ENCODE data around the gene PPP1R14B. TPM values are rescaled to one million over a fixed set of nuclear protein-coding genes. Genes with fewer than 3 reads are reported as not detected.

The PPP1R14B gene
- total and polyA plus RNA-seq, 2 of the 13 experiments (the other 11 are each of a cell fraction or from before 2014, with no cell fraction given) = 110 to 148 TPM

DNA sequence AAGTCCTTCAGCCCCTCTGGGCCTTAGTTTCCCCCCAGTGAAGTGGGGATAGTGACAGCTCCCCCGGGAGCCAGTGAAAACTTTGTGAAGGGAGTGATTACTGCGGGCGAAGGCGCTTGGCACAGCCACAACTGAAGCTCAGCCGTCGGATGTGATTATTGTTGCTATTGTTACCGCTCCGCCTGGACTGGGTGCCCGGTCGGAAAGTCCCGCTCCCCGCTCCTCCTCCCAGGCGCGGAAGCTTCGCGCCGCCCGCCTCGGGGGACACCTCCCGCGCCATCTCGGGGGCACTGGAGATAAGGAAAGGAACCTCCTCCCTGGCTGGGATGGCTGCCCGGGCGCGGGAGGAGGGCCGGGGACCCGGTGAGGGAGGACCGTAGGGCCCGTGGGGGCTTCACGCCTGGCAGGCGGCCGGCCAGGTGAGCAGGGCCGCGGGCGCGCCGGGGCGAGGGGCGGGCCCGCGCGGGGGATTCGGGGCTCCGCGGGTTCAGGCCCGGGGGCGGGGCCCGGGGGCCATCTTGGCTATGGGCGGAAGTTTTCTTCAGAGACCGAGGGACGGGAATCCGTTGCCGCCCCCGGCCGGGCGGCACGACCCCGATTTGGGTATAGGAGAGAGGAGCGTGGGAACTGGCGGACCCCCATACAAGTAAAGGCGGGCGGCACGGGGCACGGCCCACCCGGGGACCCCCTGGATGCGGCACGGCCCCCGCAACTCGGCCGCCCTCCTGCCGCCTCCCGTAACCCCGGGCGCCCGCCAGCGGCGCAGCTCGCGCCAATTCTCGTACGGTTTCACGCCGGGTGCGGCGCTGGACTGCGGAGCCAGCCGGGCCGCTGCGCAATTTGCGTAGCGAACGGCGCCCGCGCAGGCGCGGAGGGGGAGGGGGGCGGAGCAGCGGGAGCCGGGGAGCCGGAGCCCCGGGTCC lies 38.5 kb upstream of the PPP1R14B start, which contains the start of gene GPR137 (continued):
- TF ChIP-seq RARA (CRISPR knock-in tag; IDR thresholded peaks at IDR 0.05) (no peak), SP5 (CRISPR knock-in tag; IDR thresholded peaks at IDR 0.05; ENCODE audit: borderline replicate concordance, low read depth) (peak; percentile 28; the same call in 1 of the 2 replicates), ZFP90 (CRISPR knock-in tag; IDR thresholded peaks at IDR 0.05; ENCODE audit: borderline replicate concordance) (no peak), EED (CRISPR knock-in tag; IDR thresholded peaks at IDR 0.05) (0 out of 2 replicates have a peak, but pooled peaks have one; percentile 49), AKAP8 (CRISPR knock-in tag; IDR thresholded peaks at IDR 0.05) (0 out of 2 replicates have a peak, but pooled peaks have one; percentile 66), ZNF629 (CRISPR knock-in tag; conservative IDR thresholded peaks at IDR 0.05) (no peak), ZNF468 (CRISPR knock-in tag; IDR thresholded peaks at IDR 0.05) (no peak), NR3C1 (CRISPR knock-in tag; IDR thresholded peaks at IDR 0.05) (no peak), ZNF563 (CRISPR knock-in tag; IDR thresholded peaks at IDR 0.05) (peak; percentile 74), ZNF614 (CRISPR knock-in tag; IDR thresholded peaks at IDR 0.05; ENCODE audit: borderline replicate concordance) (peak; percentile 15; the same call in 1 of the 2 replicates), MYNN (CRISPR knock-in tag; IDR thresholded peaks at IDR 0.05; ENCODE audit: low read depth) (no peak), KDM1A (CRISPR knock-in tag; IDR thresholded peaks at IDR 0.05) (no peak), MYC (CRISPR knock-in tag; IDR thresholded peaks at IDR 0.05; ENCODE audit: borderline replicate concordance) (no peak; the same call in 1 of the 2 replicates), GPBP1L1 (CRISPR knock-in tag; IDR thresholded peaks at IDR 0.05) (no peak), ZNF557 (CRISPR knock-in tag; IDR thresholded peaks at IDR 0.05) (no peak), ZNF430 (CRISPR knock-in tag; IDR thresholded peaks at IDR 0.05) (peak; percentile 32; the same call in 1 of the 2 replicates), TBL1XR1 (IDR thresholded peaks at IDR 0.05; ENCODE audit: borderline replicate concordance, low read length, partially characterized antibody) (peak; percentile 70), REXO4 (CRISPR knock-in tag; IDR thresholded peaks at IDR 0.05; ENCODE audit: borderline replicate concordance) (no peak)
- TF ChIP-seq, protein P1, sequence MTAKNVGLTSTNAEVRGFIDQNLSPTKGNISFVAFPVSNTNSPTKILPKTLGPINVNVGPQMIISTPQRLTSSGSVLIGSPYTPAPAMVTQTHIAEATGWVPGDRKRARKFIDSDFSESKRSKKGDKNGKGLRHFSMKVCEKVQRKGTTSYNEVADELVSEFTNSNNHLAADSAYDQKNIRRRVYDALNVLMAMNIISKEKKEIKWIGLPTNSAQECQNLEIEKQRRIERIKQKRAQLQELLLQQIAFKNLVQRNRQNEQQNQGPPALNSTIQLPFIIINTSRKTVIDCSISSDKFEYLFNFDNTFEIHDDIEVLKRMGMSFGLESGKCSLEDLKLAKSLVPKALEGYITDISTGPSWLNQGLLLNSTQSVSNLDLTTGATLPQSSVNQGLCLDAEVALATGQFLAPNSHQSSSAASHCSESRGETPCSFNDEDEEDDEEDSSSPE (CRISPR knock-in tag; IDR thresholded peaks at IDR 0.05) = peak; percentile 23; the same call in 1 of the 2 replicates
- TF ChIP-seq, protein P2, sequence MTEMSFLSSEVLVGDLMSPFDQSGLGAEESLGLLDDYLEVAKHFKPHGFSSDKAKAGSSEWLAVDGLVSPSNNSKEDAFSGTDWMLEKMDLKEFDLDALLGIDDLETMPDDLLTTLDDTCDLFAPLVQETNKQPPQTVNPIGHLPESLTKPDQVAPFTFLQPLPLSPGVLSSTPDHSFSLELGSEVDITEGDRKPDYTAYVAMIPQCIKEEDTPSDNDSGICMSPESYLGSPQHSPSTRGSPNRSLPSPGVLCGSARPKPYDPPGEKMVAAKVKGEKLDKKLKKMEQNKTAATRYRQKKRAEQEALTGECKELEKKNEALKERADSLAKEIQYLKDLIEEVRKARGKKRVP (CRISPR knock-in tag; IDR thresholded peaks at IDR 0.05) = no peak
- TF ChIP-seq, protein P3, sequence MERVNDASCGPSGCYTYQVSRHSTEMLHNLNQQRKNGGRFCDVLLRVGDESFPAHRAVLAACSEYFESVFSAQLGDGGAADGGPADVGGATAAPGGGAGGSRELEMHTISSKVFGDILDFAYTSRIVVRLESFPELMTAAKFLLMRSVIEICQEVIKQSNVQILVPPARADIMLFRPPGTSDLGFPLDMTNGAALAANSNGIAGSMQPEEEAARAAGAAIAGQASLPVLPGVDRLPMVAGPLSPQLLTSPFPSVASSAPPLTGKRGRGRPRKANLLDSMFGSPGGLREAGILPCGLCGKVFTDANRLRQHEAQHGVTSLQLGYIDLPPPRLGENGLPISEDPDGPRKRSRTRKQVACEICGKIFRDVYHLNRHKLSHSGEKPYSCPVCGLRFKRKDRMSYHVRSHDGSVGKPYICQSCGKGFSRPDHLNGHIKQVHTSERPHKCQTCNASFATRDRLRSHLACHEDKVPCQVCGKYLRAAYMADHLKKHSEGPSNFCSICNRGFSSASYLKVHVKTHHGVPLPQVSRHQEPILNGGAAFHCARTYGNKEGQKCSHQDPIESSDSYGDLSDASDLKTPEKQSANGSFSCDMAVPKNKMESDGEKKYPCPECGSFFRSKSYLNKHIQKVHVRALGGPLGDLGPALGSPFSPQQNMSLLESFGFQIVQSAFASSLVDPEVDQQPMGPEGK (CRISPR knock-in tag; IDR thresholded peaks at IDR 0.05) = peak; percentile 48

Measured in HepG2 (cell line).